Astrocyte of the spinal cord (primary cell): ENCODE results near the gene ALS2.
"Not testable (repeated sequence)": the region's sequence is repeated elsewhere in the genome, so short reads cannot be mapped to it uniquely, and the experiment has no call there.

Experiments
- DNase-seq: peaks from one replicate; pipeline ENCODE4 v3.0.0; 2011; ENCODE audit warnings: low read depth, low spot score
- H3K4me3 ChIP-seq: 2 replicates; pipeline ENCODE4 v1.5.1; 2011; ENCODE audit warnings: low read depth, mild to moderate bottlenecking, low read length, moderate library complexity
- CTCF ChIP-seq: IDR thresholded peaks from 2 replicates; pipeline ENCODE4 v1.5.1; 2012; ENCODE audit warnings: low read depth, mild to moderate bottlenecking, low read length, inconsistent platforms
- in situ Hi-C: cut with HindIII; loops from 2 replicates; pipeline ENCODE4 v1.10.0; 2017; ENCODE audit warnings: low sequenced_read_pairs

The ALS2 gene

GRCh38 chr2:201816657-201817575, 36.2 kb upstream of the ALS2 start:
- in situ Hi-C loops, result no loop called here
- TF ChIP-seq CTCF, result no peak
- H3K4me3 ChIP-seq, result no peak overlapping the region
- no peak for DNase-seq

DNA sequence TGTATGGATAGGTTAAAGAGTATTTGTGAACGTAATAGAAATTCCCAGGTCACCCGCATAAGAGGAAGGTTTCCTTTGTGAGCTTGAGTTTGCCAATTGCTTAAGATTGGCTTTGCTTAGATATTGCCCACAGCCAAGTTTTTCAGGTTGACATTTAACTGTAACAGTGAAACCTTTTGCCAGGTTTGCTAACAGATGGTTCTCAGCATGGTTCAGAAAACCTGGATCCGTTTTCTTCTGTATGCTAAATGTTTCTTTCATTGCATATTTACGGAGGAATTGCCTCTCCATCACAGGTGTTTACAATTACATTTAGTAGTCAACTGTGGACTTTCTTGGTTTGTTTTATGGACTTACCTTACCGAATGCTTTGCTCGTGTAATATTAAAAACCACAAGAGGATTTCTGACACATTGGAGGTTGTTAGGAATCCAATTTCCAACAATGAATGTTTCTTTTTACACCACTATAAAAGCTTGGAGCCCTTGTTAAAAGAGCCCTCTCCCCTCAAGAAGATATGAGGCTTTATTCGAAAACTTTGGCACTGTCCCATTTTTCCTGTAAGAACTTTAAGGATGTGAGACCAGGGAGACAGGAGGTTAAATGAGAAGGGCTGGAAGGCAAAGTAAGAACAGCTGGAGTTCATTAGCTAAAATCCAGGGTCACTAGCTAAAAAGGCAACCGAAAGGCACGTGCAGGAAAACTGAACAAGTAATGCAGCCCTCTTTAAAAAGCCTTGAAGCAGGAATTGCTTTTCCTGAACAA, 33.4 kb upstream of the ALS2 start:
- in situ Hi-C loops, result no loop called here
- H3K4me3 ChIP-seq, result no peak overlapping the region
- no peak for DNase-seq
- no peak for TF ChIP-seq CTCF

DNA sequence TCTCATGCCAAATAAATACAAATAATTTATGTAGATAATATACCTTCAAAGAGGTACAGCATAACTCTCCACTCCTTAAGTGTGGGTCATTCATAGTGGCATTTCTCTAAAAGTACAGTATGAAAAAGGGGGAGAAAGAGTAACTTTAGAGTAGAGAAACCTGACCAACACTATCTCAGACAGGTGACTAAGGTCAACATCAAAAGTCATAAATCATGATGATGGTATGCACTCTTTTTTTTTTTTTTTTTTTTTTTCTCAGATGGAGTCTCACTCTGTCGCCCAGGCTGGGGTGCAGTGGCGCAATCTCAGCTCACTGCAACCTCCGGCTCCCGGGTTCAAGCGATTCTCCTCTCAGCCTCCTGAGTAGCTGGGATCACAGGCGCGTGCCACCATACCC, 29.9 kb upstream of the ALS2 start:
- H3K4me3 ChIP-seq, DNase-seq: not testable (repeated sequence)

GRCh38 chr2:201809633-201810032, 28.9 kb upstream of the ALS2 start:
- in situ Hi-C loops, result no loop called here
- H3K4me3 ChIP-seq, result no peak overlapping the region
- no peak for DNase-seq
- TF ChIP-seq CTCF, result no peak

More for the DNA sequence above, 29.9 kb upstream of the ALS2 start:
- in situ Hi-C loops, result not testable (repeated sequence)

DNA sequence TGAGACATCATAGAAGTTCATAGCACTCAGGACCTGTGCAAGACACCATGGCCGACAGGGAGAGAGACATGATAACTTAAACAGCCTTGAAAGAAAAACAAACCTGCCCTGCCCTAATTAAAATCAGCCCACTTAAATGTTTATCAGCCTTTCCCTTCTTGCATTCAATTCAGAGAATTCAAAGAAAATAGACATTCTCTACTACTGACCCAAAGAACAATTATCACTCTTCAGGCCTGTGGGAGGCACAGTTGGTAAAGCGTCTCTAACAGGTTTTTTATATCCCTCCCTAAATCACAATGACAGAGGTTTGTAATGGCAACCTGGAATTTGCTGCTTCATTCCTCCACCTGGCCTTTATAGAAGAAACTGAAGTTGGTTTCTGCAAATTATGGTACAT, 27.3 kb upstream of the ALS2 start:
- TF ChIP-seq CTCF, result no peak
- DNase-seq, result no peak
- H3K4me3 ChIP-seq, result no peak overlapping the region
- in situ Hi-C loops, result no loop called here

DNA sequence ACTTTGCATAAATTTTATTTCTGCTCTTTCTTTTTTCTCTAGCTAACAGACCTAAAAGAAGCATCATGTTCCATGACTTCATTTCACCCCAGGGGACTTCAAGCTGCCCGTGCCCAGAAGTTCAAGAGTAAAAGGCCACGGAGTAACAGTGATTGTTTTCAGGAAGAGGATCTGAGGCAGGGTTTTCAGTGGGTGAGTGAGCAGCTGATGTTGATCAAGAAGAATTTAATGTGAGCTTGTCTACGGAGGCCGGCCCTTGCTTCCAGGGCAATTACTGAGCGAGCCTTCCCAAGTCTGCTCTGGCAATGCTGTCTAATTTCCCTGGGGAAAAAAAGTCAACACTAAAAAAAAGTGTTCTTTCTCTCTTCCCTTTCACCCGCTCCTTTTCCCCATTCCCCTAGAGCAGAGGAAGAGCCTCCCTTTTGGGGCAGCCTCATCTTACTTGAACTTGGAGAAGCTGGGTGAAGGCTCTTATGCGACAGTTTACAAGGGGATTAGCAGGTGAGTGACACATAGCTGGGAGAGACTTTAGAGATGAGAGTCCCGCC, 26.8 kb upstream of the ALS2 start:
- in situ Hi-C loops, result no loop called here
- no peak overlapping the region for H3K4me3 ChIP-seq
- TF ChIP-seq CTCF, result no peak
- peak; percentile 86 for DNase-seq
